GM18519 (cell line): ENCODE data around the gene HSPB7.
"Not testable (repeated sequence)": the region's sequence is repeated elsewhere in the genome, so short reads cannot be mapped to it uniquely, and the experiment has no call there.

ENCODE experiments used
- ATAC-seq: cut with Tn5 transposase; IDR thresholded peaks from one replicate; pipeline ENCODE4 v1.9.1; 2021; ENCODE audit warnings: mild to moderate bottlenecking, moderate library complexity; ENCODE audit not compliant: unreplicated experiment, low FRiP score

Gene HSPB7

GRCh38 chr1:16051039-16051438 lies 33.2 kb upstream of the HSPB7 start:
- no peak for ATAC-seq

GRCh38 chr1:16050328-16050727 lies 32.5 kb upstream of the HSPB7 start:
- no peak for ATAC-seq

GRCh38 chr1:16048573-16049189 lies 30.8 kb upstream of the HSPB7 start:
- no peak for ATAC-seq

GRCh38 chr1:16047791-16048475 lies 30.1 kb upstream of the HSPB7 start:
- ATAC-seq, result no peak

GRCh38 chr1:16046842-16047241 lies 29.0 kb upstream of the HSPB7 start:
- no peak for ATAC-seq

- no peak for ATAC-seq
These were observed 26.1 kb upstream of the HSPB7 start for GRCh38 chr1:16043950-16044349.

- no peak for ATAC-seq
These were observed 25.7 kb upstream of the HSPB7 start, which contains the start of gene CLCNKB for GRCh38 chr1:16043521-16043920. CLCNKB (plus strand) TSS chr1:16043782; CDS start chr1:16044493, 711 bp downstream.

GRCh38 chr1:16042654-16043053 lies 24.8 kb upstream of the HSPB7 start:
- not testable (repeated sequence) for ATAC-seq

- ATAC-seq, result no peak
These were observed 24.3 kb upstream of the HSPB7 start for GRCh38 chr1:16042096-16042495.

GRCh38 chr1:16041200-16041599 lies 23.4 kb upstream of the HSPB7 start:
- no peak for ATAC-seq

- not testable (repeated sequence) for ATAC-seq
These were observed 22.0 kb upstream of the HSPB7 start for GRCh38 chr1:16039871-16040270.

- ATAC-seq, result no peak
These were observed 20.7 kb upstream of the HSPB7 start for GRCh38 chr1:16038620-16038912.

GRCh38 chr1:16036461-16036860 lies 18.6 kb upstream of the HSPB7 start:
- not testable (repeated sequence) for ATAC-seq

GRCh38 chr1:16033103-16033632 lies 15.3 kb upstream of the HSPB7 start:
- ATAC-seq, result not testable (repeated sequence)

- ATAC-seq, result no peak
These were observed 14.7 kb upstream of the HSPB7 start for GRCh38 chr1:16032388-16033102.

- ATAC-seq, result no peak
These were observed 13.7 kb upstream of the HSPB7 start for GRCh38 chr1:16031551-16031950.

- ATAC-seq, result no peak
These were observed 11.4 kb upstream of the HSPB7 start for GRCh38 chr1:16029288-16029687.

- ATAC-seq, result not testable (repeated sequence)
These were observed 11.1 kb upstream of the HSPB7 start for GRCh38 chr1:16029003-16029268.

- ATAC-seq, result no peak
These were observed 10.6 kb upstream of the HSPB7 start for GRCh38 chr1:16028237-16029002.

- no peak for ATAC-seq
These were observed 9.1 kb upstream of the HSPB7 start for GRCh38 chr1:16026723-16027484.
